Measurements from ENCODE around the gene FHL2.

- TF ChIP-seq REST (IDR thresholded peaks at IDR 0.05; ENCODE audit: insufficient read depth in 1 of 2, low read depth in 2 of 2, low read length in 2 of 2), result no peak
- TF ChIP-seq POLR2AphosphoS5 (IDR thresholded peaks at IDR 0.05; ENCODE audit: low read depth, low read length), result no peak
- no peak for TF ChIP-seq TAF1 (IDR thresholded peaks at IDR 0.05; ENCODE audit: borderline replicate concordance, insufficient read depth, low read length)
- no peak for TF ChIP-seq SIN3A (IDR thresholded peaks at IDR 0.05; ENCODE audit: borderline replicate concordance, insufficient read depth, low read length)
- no peak for TF ChIP-seq FOXP2 (optimal IDR thresholded peaks at IDR 0.05; ENCODE audit: borderline replicate concordance, extremely low read depth, extremely low read length, insufficient read depth)
These were observed 10.9 kb upstream of the FHL2 start for GRCh38 chr2:105409717-105410116.

Measured in PFSK-1 (cell line).